ENCODE results near the gene MTOR.
"Not testable (repeated sequence)": the region's sequence is repeated elsewhere in the genome, so short reads cannot be mapped to it uniquely, and the experiment has no call there.

The MTOR gene

GRCh38 chr1:11182884-11183283 is 79.5 kb downstream of the MTOR start:
- no peak overlapping the region for H3K4me3 ChIP-seq (ENCODE audit: low read depth, low read length)
- TF ChIP-seq, protein P1, sequence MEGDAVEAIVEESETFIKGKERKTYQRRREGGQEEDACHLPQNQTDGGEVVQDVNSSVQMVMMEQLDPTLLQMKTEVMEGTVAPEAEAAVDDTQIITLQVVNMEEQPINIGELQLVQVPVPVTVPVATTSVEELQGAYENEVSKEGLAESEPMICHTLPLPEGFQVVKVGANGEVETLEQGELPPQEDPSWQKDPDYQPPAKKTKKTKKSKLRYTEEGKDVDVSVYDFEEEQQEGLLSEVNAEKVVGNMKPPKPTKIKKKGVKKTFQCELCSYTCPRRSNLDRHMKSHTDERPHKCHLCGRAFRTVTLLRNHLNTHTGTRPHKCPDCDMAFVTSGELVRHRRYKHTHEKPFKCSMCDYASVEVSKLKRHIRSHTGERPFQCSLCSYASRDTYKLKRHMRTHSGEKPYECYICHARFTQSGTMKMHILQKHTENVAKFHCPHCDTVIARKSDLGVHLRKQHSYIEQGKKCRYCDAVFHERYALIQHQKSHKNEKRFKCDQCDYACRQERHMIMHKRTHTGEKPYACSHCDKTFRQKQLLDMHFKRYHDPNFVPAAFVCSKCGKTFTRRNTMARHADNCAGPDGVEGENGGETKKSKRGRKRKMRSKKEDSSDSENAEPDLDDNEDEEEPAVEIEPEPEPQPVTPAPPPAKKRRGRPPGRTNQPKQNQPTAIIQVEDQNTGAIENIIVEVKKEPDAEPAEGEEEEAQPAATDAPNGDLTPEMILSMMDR (IDR thresholded peaks at IDR 0.05; ENCODE audit: insufficient read depth, low read depth, low read length, missing control alignments) = no peak
- no peak for DNase-seq (ENCODE audit: low read depth)

- no peak overlapping the region for H3K4me3 ChIP-seq (ENCODE audit: low read depth, low read length)
- DNase-seq (ENCODE audit: low read depth) = no peak
- TF ChIP-seq, protein P1 (IDR thresholded peaks at IDR 0.05; ENCODE audit: insufficient read depth, low read depth, low read length, missing control alignments) = no peak
These were observed 82.0 kb downstream of the MTOR start for GRCh38 chr1:11180342-11180744.

DNA sequence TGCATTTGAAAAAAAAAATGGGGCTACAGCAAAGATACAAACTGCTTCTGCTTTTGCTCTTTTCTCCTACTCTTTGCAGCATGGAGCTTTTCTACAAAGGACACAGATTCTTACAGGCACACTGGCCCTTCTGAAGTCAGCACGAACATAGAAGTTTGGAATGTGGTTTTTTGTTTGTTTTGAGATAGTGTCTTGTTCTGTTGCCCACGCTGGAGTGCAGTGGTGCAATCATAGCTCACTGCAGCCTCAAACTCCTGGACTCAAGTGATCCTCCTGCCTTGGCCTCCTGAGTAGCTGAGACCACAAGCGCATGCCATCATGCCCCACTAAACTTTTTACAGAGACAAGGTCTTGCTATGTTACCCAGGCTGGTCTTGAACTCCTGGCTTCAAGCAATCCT is 82.6 kb downstream of the MTOR start:
- H3K4me3 ChIP-seq (ENCODE audit: low read depth, low read length); DNase-seq (ENCODE audit: low read depth): not testable (repeated sequence)

GRCh38 chr1:11179125-11179524 is 83.2 kb downstream of the MTOR start:
- DNase-seq (ENCODE audit: low read depth) = no peak
- no peak overlapping the region for H3K4me3 ChIP-seq (ENCODE audit: low read depth, low read length)
- TF ChIP-seq, protein P1 (IDR thresholded peaks at IDR 0.05; ENCODE audit: insufficient read depth, low read depth, low read length, missing control alignments) = no peak

DNA sequence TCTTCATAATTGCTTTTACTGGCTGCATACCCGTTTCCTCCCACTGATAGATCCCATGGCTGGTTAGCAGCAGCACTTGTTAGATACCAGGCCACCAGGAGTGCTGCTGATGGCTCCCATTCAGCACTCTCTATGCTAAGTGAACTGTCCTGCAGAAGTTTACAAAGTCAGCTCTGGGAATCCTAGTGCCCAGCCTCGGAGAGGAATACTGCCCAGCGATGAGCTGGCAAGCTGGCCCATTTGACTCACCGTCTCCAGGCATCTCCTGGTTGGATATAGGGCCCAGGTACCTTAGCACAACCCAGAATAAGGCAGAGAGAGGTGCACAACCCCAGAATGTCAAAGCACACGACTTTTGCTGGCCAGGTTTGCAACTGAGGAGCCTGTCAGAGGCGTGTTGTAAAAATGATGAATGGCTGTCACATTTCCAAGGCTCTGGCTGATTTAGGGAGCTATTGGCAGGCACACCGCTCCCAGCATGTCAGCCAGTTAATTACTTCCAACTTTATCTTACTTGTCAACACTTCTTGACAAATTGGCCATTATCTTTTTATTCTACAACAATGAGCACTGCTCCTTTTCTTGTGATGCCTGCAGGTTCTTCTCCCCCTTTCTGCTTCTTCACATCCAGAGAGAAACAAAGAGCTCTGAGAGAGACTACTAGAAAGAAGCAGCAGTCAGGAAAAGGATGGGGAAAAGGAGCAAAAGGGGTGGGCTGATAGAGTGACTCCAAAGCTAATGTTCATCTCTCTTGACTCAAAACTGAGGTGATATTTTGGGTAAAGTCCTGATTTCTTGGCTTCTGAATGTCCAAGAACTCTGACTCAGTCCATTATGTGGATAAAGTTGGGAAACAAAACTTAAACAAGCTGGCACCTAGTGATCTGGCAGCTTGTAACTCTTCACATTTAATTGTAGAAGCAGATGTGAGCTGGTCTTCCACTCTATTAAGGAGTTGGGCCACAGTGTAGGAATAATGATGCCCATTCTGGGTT is 84.0 kb downstream of the MTOR start:
- no peak for DNase-seq (ENCODE audit: low read depth)
- TF ChIP-seq, protein P1 (IDR thresholded peaks at IDR 0.05; ENCODE audit: insufficient read depth, low read depth, low read length, missing control alignments) = no peak
- H3K4me3 ChIP-seq (ENCODE audit: low read depth, low read length) = no peak overlapping the region

GRCh38 chr1:11176081-11176706 is 86.2 kb downstream of the MTOR start:
- no peak overlapping the region for H3K4me3 ChIP-seq (ENCODE audit: low read depth, low read length)
- TF ChIP-seq, protein P1 (IDR thresholded peaks at IDR 0.05; ENCODE audit: insufficient read depth, low read depth, low read length, missing control alignments) = no peak
- DNase-seq (ENCODE audit: low read depth) = no peak

DNA sequence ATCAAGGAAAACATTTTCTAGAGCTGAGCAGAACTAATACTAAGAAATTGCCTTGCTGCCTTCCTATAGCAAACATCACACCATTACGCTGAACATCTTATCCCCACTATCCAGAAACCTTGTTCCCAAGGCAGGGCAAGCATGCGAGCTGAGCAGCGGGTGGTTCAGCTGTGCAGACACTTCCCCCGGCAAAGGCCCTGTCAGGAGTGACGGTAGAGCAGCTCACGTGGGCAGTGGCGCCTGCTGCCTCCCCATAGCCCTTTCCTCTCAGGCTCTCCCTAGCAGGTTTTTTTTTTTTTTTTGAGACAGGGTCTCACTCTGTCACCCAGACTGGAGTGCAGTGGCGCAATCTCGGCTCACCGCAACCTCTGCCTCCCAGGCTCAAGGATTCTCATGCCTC is 86.9 kb downstream of the MTOR start:
- DNase-seq (ENCODE audit: low read depth) = no peak
- H3K4me3 ChIP-seq (ENCODE audit: low read depth, low read length) = no peak overlapping the region
- TF ChIP-seq, protein P1 (IDR thresholded peaks at IDR 0.05; ENCODE audit: insufficient read depth, low read depth, low read length, missing control alignments) = no peak
